Ascending aorta (tissue), 2 donors: ENCODE measurements around the gene TRIM23. TPM values are rescaled to one million over a fixed set of nuclear protein-coding genes. Genes with fewer than 3 reads are reported as not detected.

Source experiments
- DNase-seq, 2 donors: peaks; one replicate each; pipeline ENCODE4 v3.0.0-alpha.2; 2019; ENCODE audit warnings: low spot score in 2 of 2
- H3K27ac ChIP-seq, 2 donors: fragments of 200-600 bp; sonication (generic); one replicate each; pipeline ENCODE4 v1.5.1; 2016 to 2017; ENCODE audit warnings: mild to moderate bottlenecking in 1 of 2
- H3K27me3 ChIP-seq: fragments of 200-600 bp; sonication (generic); one replicate; pipeline ENCODE4 v1.5.1; 2017
- H3K36me3 ChIP-seq, 2 donors: fragments of 200-600 bp; sonication (generic); one replicate each; pipeline ENCODE4 v1.5.1; 2016
- H3K4me1 ChIP-seq, 2 donors: fragments of 200-600 bp; sonication (generic); one replicate each; pipeline ENCODE4 v1.5.1; 2016 to 2017; ENCODE audit warnings: mild to moderate bottlenecking in 1 of 2
- H3K4me3 ChIP-seq, 2 donors: fragments of 200-600 bp; sonication (generic); one replicate each; pipeline ENCODE4 v1.5.1; 2016 to 2017; ENCODE audit warnings: mild to moderate bottlenecking in 1 of 2
- H3K9me3 ChIP-seq, 2 donors: fragments of 200-600 bp; sonication (generic); one replicate each; pipeline ENCODE4 v1.5.1; 2016
- intact Hi-C: fragments of 100-400 bp; cut with DNase I; formaldehyde crosslinking; loops from one replicate; pipeline ENCODE4 v1.15.1; 2023
- total RNA-seq: library from RNA; depleted of rRNA; stranded (reverse); fragments of >200 nt; gene quantifications from one replicate; pipeline ENCODE4 v1.1.0, GENCODE V29; 2016
- TF ChIP-seq, protein P1 (sequence below), 3 experiments: fragments of 200-600 bp in 2 of 3; fragments of 450-650 bp in 1 of 3; sonication (generic) in 2 of 3; IDR thresholded peaks; one replicate each; pipeline ENCODE4 v1.5.1; 2016 to 2019; ENCODE audit warnings: antibody characterized with exemption in 3 of 3, mild to moderate bottlenecking in 1 of 3, moderate library complexity in 1 of 3

TRIM23 gene
- total RNA-seq, 1 donor from 2014 or later = 2.4 TPM

- no peak overlapping the region for H3K4me3 ChIP-seq
- H3K4me1 ChIP-seq = peaks cover 0 to 12% of the 10 kb centered on the region in 2 donors
- TF ChIP-seq, protein P1, sequence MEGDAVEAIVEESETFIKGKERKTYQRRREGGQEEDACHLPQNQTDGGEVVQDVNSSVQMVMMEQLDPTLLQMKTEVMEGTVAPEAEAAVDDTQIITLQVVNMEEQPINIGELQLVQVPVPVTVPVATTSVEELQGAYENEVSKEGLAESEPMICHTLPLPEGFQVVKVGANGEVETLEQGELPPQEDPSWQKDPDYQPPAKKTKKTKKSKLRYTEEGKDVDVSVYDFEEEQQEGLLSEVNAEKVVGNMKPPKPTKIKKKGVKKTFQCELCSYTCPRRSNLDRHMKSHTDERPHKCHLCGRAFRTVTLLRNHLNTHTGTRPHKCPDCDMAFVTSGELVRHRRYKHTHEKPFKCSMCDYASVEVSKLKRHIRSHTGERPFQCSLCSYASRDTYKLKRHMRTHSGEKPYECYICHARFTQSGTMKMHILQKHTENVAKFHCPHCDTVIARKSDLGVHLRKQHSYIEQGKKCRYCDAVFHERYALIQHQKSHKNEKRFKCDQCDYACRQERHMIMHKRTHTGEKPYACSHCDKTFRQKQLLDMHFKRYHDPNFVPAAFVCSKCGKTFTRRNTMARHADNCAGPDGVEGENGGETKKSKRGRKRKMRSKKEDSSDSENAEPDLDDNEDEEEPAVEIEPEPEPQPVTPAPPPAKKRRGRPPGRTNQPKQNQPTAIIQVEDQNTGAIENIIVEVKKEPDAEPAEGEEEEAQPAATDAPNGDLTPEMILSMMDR (IDR thresholded peaks at IDR 0.05) = no peak
- H3K27ac ChIP-seq = no peak overlapping the region
- no peaks in the 10 kb centered on the region for H3K9me3 ChIP-seq
- DNase-seq = no peak
- H3K36me3 ChIP-seq = peaks cover 2 to 18% of the 10 kb centered on the region in 2 donors
- intact Hi-C loops = no loop called here
- no peaks in the 10 kb centered on the region for H3K27me3 ChIP-seq
Observed at GRCh38 chr5:65566505-65566904, 57.6 kb downstream of the TRIM23 start.

- peak overlapping the region; percentile 75 to 92 for H3K4me3 ChIP-seq
- TF ChIP-seq, protein P1 (IDR thresholded peaks at IDR 0.05) = no peak
- H3K9me3 ChIP-seq = no peaks in the 10 kb centered on the region
- H3K27me3 ChIP-seq = no peaks in the 10 kb centered on the region
- DNase-seq = no peak
- intact Hi-C loops = loop anchor here (2.0 to 5.0 kb wide), 3 partner anchors 61 to 159 kb away; partner anchors contain the start of genes ADAMTS6, NLN, SGTB and SHLD3
- H3K27ac ChIP-seq = peak overlapping the region; percentile 75 to 86
- peaks cover 0 to 12% of the 10 kb centered on the region in 2 donors for H3K4me1 ChIP-seq
- peaks cover 2 to 8% of the 10 kb centered on the region in 2 donors for H3K36me3 ChIP-seq
Observed at GRCh38 chr5:65563777-65564176, 60.4 kb downstream of the TRIM23 start.

DNA sequence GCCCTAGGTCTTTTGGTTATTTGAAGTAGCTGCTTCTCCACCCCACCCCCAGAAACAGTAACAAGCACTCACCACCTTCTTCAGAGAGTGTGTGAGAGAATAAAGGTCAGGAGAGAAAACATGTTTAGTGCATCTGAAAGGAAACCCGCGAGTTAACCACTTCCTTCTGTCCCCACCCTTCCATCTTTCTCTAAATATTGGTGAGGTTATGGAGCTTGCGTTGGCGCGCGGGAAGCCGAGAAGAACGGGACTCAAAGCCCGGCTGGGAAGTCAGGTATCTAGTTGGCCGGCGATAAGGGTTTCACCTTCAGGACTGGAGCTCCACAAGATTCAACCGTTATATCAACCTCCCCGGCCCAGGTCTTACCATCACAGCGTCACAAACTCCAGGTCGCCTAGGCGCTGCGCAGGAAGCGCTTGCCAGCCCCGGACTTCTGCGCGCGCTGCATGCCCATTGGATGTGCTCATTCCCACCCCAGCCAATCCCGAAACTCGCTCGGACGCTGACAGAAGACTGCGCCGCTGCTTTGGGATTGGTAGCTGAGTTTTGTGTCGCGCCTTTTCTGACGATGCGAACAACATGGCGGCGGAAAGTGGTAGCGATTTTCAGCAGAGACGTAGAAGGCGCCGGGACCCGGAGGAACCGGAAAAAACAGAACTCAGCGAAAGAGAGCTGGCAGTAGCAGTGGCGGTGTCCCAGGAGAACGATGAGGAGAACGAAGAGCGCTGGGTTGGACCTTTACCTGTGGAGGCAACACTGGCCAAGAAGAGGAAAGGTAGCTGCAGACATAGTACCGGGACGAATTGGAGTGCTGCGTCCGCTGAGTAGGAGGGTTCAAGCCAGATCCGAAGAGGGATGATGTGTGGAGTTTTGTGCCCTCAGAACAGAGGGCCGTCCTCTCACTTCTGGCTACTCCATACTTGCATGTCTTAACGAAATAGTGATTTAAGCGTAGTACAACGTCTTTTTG lies 61.1 kb downstream of the TRIM23 start, which contains the start of the genes CENPK and PPWD1:
TSS of gene CENPK (minus strand) at position 438 of the 971 bp plus-strand sequence. CDS start 8,261 bp downstream, outside the sequence.
TSS of gene PPWD1 (plus strand) at position 566 of the 971 bp plus-strand sequence. CDS start at position 581, 15 bp downstream.
- Histone ChIP-seq H3K36me3 (peaks cover 2 to 6% of the 10 kb centered on the region in 2 donors), H3K4me1 (peaks cover 0 to 12% of the 10 kb centered on the region in 2 donors), H3K4me3 (peak within 1 kb of the TSS; percentile 75 to 92), H3K27ac (peak within 1 kb of the TSS; percentile 75 to 86), H3K27me3 (no peaks in the 10 kb centered on the region), H3K9me3 (no peaks in the 10 kb centered on the region)
- DNase-seq = peak; percentile 90 to 96
- intact Hi-C loops = loop anchor here (2.0 to 5.0 kb wide), 3 partner anchors 62 to 159 kb away; partner anchors contain the start of genes ADAMTS6, NLN, SGTB and SHLD3
- TF ChIP-seq, protein P1 (IDR thresholded peaks at IDR 0.05) = no peak

DNA sequence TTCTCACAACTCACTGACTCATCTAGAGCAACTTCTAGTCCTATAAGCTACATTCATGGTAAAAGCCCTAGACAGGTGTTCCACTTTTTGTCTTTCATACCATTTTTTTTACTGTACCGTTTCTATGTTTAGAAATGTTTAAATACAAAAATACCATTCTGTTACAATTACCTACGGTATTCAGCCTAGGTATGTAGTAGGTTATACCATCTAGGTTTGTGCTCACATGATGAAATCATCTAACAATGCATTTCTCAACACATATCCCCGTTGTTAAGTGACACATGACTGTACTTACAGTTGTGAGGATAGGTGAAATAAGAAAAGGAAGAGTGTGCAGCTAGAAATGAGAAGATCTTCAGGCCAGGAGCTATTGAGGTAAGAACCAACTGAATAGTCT lies 67.4 kb downstream of the TRIM23 start:
- no peak overlapping the region for H3K4me3 ChIP-seq
- TF ChIP-seq, protein P1 (IDR thresholded peaks at IDR 0.05) = no peak

DNA sequence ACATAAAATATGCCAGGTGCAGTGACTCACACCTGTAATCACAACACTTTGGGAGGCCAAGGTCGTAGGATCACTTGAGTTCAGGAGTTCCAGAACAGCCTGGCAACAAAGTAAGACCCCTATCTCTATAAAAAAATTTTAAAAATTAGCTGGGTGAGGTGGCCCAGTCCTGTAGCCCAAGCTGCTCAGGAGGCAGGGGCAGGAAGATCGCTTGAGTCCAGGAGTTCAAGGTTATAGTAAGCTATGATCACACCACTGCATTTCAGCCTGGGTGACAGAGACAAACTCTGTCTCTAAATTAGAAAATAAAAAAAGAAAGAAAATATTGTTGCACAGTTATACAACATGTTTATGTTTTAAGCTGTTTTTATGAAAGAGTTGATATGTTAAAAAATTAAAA lies 68.0 kb downstream of the TRIM23 start:
- DNase-seq = no peak
- no peaks in the 10 kb centered on the region for H3K27me3 ChIP-seq
- no peak overlapping the region for H3K4me3 ChIP-seq
- intact Hi-C loops = no loop called here
- H3K4me1 ChIP-seq = no peaks in the 10 kb centered on the region
- no peaks in the 10 kb centered on the region for H3K9me3 ChIP-seq
- no peaks in the 10 kb centered on the region for H3K36me3 ChIP-seq
- TF ChIP-seq, protein P1 (IDR thresholded peaks at IDR 0.05) = no peak
- no peak overlapping the region for H3K27ac ChIP-seq

More for the DNA sequence above, 67.4 kb downstream of the TRIM23 start:
- no peaks in the 10 kb centered on the region for H3K27me3 ChIP-seq
- H3K4me1 ChIP-seq = no peaks in the 10 kb centered on the region
- H3K27ac ChIP-seq = no peak overlapping the region
- no peaks in the 10 kb centered on the region for H3K36me3 ChIP-seq
- no peaks in the 10 kb centered on the region for H3K9me3 ChIP-seq
- intact Hi-C loops = no loop called here
- DNase-seq = no peak
